Measurements from ENCODE around the gene ZBTB9. TPM values are rescaled to one million over a fixed set of nuclear protein-coding genes. Genes with fewer than 3 reads are reported as not detected.
A peak's percentile ranks its signal among the peaks of the same experiment; 100 is the strongest.

The ZBTB9 gene
- 6.2 TPM for total RNA-seq

- peak; percentile 72 to 95 (median 91) for DNase-seq (ENCODE audit: low read depth in 2 of 3, low spot score in 2 of 3)
Measured at GRCh38 chr6:33454009-33454946, at the start of gene ZBTB9. TSS of gene ZBTB9 (plus strand) at chr6:33454576. CDS start at chr6:33455101, 525 bp downstream.

GRCh38 chr6:33404884-33405283 is 49.5 kb upstream of the ZBTB9 start:
- no peak for DNase-seq (ENCODE audit: low read depth in 2 of 3, low spot score in 2 of 3)

- DNase-seq (ENCODE audit: low read depth in 2 of 3, low spot score in 2 of 3), result no peak
Measured at GRCh38 chr6:33405386-33405940, 48.9 kb upstream of the ZBTB9 start.

- no peak for DNase-seq (ENCODE audit: low read depth in 2 of 3, low spot score in 2 of 3)
Measured at GRCh38 chr6:33406126-33406525, 48.2 kb upstream of the ZBTB9 start.

- DNase-seq (ENCODE audit: low read depth in 2 of 3, low spot score in 2 of 3), result peak in 1 of 3 donors; percentile 77
Measured at GRCh38 chr6:33407132-33407718, 47.2 kb upstream of the ZBTB9 start.

- peak; percentile 96 to 99 (median 97) for DNase-seq (ENCODE audit: low read depth in 2 of 3, low spot score in 2 of 3)
Measured at GRCh38 chr6:33410050-33410710, 44.2 kb upstream of the ZBTB9 start.

GRCh38 chr6:33410711-33411631 is 43.4 kb upstream of the ZBTB9 start, which contains the start of gene PHF1:
TSS of gene PHF1 (plus strand) at chr6:33411014. CDS start at chr6:33412264, 1,250 bp downstream.
- peak in 1 of 3 donors; percentile 95 for DNase-seq (ENCODE audit: low read depth in 2 of 3, low spot score in 2 of 3)

GRCh38 chr6:33411632-33412005 is 42.8 kb upstream of the ZBTB9 start:
- DNase-seq (ENCODE audit: low read depth in 2 of 3, low spot score in 2 of 3), result no peak

GRCh38 chr6:33412140-33413009 is 42.0 kb upstream of the ZBTB9 start:
- no peak for DNase-seq (ENCODE audit: low read depth in 2 of 3, low spot score in 2 of 3)

GRCh38 chr6:33413241-33414120 is 40.9 kb upstream of the ZBTB9 start:
- no peak for DNase-seq (ENCODE audit: low read depth in 2 of 3, low spot score in 2 of 3)

- DNase-seq (ENCODE audit: low read depth in 2 of 3, low spot score in 2 of 3), result peak in 1 of 3 donors; percentile 65
Measured at GRCh38 chr6:33414592-33415271, 39.6 kb upstream of the ZBTB9 start.

- no peak for DNase-seq (ENCODE audit: low read depth in 2 of 3, low spot score in 2 of 3)
Measured at GRCh38 chr6:33415831-33416230, 38.5 kb upstream of the ZBTB9 start.

GRCh38 chr6:33416386-33417127 is 37.8 kb upstream of the ZBTB9 start:
- DNase-seq (ENCODE audit: low read depth in 2 of 3, low spot score in 2 of 3), result no peak

- no peak for DNase-seq (ENCODE audit: low read depth in 2 of 3, low spot score in 2 of 3)
Measured at GRCh38 chr6:33417128-33417902, 37.1 kb upstream of the ZBTB9 start.

- DNase-seq (ENCODE audit: low read depth in 2 of 3, low spot score in 2 of 3), result peak; percentile 95 to 100 (median 100)
Measured at GRCh38 chr6:33417903-33418689, 36.3 kb upstream of the ZBTB9 start, which contains the start of gene CUTA. TSS of gene CUTA (minus strand) at chr6:33418107. CDS start at chr6:33418000, 107 bp downstream.
